ENCODE measurements around the gene KDM1A.

KDM1A gene

DNA sequence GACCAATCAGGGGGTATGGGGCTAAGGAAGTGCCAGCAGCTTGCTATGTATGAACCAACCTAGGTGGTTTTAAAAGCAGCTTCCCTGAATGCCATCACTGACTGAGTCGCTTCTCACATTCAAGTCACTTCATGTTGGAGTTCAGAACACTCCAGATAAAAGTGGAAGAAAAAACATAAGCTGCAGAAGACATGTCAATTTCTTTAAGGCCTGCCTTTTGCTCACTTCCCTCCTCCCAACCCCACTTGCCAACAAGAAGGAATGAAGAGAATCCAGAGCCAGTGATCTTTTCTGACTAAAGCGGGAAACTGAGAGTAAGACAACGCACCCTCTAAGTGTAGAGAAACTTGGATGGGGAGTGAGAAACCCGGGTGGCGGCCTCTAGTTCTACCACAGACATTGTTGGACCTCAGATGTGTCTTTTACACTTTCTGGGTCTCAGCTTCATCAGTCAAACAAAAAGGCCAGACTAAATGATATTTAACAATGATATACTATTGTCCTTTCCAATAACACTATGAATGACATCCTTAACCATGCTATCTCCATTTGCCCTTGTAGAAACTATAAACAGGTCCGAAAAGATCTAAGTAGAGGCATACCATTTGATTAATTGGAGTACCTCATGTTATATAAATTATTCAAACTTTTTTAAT, 95.3 kb downstream of the KDM1A start:
- no peak for DNase-seq

DNA sequence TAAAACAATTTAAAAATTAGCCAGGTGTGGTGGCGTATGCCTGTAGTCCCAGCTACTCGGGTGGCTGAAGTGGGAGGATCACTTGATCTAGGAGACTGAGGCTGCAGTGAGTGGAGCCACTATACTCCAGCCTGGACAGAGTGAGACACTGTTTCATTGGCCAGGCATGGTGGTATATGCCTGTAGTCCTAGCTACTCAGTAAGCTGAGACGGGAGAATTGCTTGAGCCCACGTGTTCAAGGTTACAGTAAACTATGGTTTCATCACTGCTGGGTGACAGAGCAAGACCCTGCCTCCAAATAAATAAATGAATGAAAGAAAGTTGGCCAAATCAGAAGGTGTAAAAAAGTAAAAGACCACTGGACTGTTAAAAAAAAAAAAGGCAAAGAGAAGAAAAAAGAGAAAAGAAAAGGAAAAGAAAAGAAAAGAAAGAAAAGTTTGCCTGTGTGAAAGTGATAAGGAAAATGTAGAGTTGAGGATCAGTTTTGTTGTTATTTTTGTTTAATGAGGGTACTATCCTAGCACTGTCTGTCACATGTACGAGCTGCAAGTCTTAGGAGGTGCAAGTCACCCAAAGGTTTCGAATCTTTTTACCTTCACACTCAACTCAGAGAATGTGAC, 97.1 kb downstream of the KDM1A start:
- DNase-seq = no peak

DNA sequence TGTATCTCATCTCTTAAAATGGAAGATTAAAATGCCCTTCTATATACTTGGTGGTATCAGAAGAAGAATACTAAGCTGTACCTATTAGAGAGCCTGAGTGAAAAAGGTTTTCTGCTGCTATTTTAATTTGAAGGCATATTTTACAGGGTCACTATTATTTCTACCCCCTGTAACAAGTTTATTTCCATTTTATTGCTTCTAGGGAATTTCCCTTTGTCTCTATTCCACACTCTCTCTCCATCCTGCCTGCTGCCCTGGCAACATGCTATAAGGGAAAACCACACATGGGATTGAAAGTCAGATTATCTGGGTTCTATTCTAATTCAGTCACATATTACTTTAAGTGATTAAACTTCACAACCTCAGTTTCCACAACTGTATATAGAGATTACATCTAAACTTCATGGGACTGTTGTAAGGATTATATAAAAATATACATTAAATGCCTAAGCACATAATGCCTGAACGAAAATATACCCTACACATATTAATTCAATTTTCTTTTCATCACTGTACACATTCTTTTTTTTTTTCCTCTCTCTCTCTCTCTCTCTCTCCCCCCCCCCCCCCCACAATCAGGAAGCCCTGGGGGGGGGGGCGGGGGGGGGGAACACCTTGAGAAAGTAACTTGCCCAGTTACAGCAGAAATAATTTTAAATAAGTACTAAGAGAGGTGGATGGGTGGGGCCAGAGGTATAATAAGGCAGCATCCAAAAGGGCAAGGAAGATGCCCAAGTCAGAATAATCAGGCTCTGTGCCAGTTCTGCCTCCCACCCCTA, 97.8 kb downstream of the KDM1A start:
- no peak for DNase-seq

DNA sequence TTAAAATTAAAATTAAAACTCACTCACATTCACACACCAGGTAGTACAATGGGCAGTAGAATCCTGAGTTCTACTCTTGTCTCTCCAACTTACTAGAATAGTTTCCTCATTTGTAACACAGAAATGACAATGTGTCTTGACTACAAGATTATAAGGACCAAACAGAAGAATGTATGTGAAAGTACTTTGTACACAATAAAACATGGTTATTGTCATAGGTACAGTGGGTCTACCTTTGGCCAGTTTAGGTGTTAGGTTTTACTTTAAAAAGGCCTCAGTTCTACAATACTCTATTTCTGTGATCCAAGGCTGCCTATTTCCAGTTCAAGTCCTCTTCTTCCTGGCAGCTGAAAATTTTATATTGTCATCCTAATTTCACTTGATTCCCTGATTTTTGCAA, 99.1 kb downstream of the KDM1A start:
- no peak for DNase-seq

DNA sequence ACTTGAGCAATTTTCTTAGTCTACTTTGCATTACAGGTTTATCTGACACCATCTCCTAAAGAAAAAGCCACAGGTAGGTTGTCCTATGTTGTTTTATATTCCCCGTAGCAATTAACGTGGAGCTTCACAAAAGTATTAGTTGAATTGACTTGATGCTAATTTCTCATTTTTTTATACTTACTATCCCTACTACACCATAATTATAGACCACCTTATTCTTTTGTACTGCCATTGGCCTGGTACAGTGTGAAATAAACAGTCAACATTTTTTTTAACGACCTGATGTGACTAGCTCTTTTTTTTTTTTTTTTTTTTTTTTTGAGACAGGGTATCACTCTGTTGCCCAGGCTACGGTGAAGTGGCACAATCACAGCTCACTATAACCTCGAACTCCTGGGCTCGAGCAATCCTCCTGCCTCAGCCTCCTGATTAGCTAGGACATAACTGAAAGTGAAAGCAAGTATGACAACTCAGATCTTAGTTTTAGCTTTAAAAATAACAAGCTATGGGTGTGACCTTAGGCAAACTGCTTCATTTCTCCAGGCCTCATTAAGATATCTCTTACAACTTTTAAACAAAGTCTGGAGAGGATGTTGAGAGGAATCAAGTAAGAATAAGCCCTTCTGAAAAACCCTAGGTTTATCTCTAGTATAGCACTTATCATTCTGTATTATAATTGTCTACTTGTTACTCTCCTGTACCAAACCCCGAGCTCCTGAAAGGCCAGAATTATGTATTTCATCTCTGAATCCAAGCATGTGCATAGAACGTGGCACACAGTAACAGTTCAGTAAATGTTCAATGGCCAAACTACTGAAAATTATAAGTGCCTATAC, 99.9 kb downstream of the KDM1A start:
- DNase-seq = no peak

DNA sequence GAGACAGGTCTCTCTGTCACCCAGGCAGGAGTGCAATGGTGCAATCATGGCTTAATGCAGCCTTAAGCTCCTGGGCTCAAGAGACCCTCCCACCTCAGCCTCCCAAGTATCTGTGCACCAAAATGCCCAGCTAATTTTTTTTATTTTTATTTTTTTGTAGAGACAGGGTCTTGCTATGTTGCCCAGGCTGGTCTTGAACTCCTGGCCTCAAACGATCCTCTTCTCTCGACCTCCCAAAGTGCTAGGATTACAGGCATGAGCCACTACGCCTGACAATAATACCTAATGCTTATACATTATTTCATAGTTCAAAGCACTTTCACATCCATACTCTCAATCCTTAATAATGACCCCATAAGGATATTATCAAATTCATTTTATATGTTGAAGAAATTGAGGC, 101.1 kb downstream of the KDM1A start:
- no peak for DNase-seq

DNA sequence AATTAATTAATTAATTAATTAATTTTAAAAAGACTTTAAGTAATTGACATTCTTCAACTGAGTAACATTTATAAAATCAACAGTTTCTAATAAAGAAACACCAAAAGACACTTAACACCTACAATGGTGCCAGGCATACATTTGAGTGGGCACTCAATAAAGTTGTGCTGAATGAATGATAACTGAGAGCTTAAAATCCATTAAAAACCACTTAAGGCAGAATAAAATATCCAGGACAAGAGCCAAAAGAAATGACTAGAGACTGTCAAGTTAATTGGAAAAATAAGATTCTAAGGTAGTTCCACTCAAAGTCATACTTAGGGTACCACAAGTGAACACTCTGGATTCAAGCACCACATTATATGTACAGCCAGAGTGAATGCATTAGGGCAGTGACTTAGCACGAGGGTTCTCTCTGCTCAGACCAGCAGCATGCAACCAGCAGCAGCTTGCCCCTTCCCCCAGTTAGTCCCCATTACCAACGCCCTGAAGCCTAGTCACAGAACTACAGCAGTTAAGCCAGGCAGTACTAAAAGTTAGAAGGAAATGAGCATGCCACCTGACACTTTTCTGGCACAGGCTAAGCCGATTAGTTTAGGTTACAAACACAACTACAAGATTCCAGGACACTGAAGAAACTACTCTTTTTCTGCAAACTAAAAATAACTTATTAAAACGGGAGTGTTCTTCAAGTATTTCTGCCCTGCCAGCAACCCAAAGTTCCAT, 102.9 kb downstream of the KDM1A start:
- DNase-seq = no peak

DNA sequence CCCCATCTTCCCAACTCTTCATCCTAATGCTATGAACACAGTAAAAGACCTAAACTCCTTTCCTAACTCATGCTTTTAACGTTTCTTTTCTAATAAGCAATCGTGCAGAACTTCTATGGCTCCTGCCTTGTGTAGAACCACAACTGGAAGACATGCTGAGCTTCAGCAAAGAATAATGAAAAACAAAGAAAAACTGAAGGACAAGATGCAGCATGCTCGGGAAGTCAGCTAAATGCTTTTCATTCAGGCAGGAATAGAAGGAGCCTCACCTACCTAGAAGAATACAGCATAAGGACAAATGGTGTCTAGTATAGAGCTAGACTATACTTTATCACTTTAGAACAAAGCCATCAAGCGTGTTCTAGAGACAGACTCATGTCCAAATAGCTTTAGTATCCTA, 103.5 kb downstream of the KDM1A start:
- DNase-seq = no peak

DNA sequence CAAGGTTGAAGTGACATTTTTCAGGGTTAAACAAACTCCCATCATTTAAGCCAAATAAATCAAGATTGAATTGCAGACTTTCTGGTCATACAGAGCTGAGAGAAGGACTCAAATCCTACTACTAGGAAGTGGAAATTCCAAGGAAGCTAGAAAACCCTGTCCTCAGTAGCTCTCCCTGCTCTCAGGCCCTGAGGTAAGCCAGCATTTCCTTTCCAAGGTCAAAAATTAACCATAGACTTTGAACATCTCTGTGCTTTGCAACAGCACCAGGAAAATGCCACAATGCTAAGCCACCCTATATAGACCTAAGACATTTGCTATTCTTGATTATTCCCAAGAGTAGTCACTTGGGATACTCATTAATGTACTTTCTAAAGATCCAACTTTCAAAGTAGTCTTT, 104.3 kb downstream of the KDM1A start:
- DNase-seq = no peak

DNA sequence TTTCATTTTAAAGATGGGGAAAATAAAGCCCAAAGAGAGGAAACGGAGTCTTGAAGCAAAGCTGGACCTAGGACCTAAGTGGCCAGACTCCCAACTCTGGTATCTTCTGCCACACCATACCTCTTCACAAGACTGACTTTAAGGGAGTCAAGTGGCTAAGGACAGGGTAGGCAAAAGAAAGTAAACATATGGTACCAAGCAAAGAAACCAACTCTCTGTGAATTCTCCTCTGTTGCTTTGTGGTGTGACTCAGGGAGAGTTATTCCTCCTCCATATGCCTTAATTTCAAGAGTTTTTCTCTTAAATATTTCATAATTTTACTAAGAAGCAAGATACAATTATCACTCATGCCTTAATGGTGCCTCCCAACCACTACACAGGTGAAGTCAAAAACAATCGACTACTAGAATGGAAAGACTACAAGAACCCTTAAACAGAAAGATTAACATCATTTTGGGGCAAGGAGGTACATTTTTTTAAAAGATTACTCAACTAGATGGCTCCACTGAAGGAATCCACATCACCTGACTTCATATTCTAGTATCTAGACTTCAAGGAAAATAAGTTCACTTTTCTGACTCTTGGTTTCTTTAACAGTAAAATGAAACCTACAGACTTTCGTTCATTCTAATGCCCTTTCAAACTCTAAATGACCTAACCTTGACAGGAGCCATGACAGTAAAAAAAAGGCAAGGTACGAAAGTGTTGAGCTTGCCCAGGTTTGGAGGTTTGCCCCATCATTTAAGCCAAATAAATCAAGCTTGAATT, 105.2 kb downstream of the KDM1A start:
- DNase-seq = no peak

DNA sequence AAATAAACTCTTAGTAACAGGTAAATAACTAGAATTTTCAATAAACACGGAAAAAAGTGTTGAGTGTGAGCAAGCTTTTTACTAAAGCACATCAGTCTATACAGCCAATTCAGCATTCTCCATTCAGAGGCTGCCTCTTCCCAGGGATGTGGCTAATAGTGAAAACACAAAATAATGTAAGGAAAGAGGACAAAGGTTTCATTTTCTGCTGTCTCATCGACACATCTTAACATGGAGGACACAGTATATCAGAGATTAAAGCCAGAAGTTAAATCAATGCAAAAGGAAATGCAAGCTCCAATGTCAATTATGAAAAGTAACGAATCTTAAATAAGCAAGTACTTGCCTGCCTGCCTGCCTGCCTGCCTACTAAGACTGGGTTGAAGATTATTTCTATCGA, 106.2 kb downstream of the KDM1A start:
- DNase-seq = no peak

DNA sequence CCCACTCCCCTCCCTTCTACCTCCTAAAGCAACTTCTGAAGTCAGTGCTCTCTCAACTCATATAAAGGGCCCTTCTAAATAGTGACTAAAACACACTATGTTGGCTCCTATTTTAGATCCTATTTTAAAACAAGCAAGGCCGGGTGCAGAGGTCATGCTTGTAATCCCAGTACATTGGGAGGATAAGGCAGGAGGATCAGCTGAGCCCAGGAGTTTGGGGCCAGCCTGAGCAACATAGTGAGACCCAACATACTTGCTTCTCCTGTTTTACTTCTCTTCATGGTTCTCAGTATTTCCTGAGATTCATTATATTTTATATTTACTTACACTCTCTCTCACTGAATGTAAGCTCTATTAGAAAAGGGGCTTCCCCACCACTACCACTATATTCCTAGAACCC, 106.9 kb downstream of the KDM1A start:
- DNase-seq = no peak

DNA sequence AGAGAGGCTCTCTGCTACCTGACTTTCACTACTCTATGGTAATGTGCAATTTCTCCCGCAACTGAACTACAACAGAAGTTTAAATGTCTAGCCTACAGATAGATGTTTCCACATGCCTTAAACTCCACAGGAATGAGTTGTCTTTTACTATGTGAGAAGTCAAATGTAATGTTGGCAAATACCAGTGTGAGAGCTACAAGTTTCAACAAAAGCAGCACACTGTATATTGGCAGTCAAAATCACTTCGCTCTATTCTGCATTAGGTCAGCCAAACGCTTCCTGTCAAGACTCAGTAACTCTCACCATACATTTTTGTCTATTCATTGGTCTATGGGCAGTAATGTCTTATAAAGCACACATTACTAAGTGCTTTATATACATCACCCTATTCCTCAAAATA, 107.5 kb downstream of the KDM1A start:
- DNase-seq = no peak

DNA sequence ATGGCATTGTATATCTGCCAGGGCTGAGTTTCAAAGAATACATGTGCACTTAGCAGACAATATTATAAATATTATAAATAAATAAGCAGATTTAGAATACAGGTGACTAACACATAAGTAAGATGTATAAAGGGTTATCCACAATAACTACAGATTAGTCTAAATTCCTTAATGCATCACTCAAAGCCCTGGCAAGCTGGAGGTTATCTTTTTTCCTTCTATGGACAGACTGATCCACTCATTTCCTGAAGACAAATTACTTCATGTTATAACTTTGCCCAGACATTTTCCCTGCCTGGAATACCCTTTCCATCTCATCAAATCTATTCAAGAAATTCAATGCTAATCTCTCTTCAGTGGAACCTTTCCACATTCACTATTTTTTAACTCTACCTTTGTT, 110.6 kb downstream of the KDM1A start:
- DNase-seq = no peak

DNA sequence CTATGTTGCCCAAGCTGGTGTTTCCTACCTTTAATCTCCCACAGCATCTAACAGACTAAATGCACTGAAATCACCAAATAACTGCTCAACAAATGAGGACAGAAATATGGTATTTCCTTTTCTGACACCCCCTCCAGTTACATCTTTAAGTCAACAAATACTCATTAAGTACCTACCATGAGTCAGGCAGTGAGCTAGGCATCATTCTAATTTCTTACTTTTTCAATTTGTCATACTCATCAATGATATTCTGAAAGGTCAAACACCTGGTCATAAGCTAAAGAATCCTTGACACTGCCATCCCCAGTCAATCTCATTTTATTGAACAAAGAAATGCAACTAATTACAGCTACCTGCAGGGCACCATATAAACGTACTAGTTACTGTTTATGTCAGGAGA, 112.8 kb downstream of the KDM1A start:
- DNase-seq = no peak
